NCI-H2029 (cell line): Measurements from ENCODE around the gene GPC6.

Experiments
- DNase-seq: peaks from one replicate; lab custom pipeline; 2025; lab: John Stamatoyannopoulos, UW

GPC6 gene

DNA sequence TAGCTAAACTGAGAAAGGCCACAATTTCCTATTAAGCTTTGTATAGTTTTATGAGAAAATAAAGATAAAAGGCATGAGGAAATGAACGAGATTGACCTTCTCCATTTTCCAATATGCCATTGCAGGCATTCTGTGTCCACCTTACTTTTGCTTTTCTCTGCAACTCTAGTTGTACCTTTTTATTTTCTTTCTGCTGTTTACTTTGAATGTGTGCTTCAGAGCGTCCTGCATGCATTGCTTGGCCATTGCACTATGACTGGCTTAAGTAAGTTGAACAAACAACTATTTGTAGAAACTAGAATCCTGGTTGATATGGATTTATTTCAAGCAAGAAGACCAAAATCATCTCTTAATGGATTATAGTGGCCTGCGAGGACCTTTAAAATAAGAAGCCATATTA is 510.3 kb downstream of the GPC6 start:
- DNase-seq = no peak

DNA sequence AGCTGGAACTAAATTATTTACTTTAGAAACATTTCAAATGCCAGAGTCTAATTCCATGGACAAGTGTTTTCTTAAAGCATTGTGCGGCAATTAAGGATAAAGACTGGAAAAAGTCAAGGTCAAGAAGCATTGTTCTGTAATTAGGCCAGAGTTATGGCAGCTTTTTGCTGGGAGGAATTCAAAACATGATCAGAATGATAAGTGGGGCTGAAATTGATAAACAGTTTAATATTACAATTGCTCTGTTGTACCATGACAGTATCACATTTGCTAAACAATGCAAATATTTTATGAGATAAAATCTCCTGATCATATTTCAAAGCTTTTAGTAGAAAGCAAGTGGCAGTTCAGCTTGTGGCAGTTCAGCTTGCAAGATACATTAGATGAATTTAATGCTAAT is 513.7 kb downstream of the GPC6 start:
- DNase-seq = no peak

DNA sequence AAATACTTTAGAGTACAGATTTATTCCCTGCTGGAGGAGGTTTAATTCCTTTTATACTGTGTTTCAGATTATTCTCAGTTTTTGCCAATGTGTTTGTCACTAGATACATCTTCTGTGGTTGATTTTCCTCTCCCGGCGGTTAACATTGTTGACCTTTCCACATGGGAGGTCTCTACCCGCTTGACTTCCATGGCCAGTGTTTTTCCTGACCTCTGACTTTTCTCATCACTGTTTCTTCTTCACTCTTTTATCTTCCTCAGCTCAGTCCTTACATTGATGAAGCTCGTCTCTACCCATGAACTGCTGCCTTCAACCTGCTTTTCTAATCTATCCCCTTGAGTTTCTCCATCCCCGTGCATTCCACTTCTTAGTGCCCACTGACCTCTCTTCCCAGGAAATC is 517.4 kb downstream of the GPC6 start:
- no peak for DNase-seq

DNA sequence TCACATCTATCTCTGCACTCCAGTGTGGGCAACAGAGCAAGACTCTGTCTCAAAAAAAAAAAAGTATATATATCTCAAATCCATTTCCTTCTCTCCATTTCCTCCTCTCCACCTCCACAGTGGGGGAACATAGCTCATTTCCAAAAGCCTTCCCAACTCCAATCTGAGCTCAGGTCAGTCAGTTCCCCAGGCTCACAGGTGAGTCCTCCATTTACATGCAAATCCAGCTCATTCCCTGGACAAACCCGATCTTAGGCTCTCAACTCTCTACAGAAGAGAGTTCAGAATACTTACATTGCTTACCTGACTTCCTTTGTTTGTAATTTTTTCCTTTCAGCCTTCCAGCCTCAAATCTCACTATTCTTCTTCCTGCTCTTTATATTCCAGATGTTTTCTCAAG is 518.3 kb downstream of the GPC6 start:
- no peak for DNase-seq

DNA sequence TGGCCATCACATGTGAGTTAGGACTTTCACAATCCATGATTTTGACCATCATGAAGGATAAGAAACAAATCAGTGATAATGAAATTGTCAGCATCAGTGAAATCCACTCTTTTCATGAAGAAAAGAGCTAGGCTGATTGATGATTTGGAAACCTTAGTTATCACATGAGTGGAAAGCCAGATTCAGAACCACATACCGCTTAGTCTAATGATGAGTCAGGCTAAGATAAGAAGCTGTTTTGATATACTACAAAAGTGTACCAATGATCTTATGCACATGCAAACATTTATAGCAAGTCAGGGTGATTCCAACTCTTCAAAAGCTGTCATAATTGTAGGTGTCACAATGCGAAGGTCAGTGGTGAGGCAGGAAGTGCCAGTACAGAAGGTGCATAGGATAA is 519.3 kb downstream of the GPC6 start:
- no peak for DNase-seq

DNA sequence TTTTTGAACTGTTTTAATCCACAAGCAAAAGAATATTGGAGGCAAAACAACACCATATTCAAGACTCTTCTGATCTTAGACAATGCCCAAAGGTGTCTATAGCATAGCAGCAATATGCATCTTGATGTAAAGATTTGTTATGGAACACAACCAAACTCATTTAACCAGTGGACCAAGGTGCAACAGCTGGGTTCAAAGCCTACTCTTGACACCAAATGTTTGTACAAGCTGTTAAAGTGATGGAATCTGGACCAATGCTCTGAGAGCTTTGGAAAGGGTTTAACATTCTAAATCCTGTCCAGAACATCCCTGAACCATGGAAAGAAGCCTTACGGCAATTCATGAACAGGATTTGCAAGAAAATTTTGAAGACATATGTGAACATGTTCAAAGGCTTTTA is 520.0 kb downstream of the GPC6 start:
- no peak for DNase-seq

DNA sequence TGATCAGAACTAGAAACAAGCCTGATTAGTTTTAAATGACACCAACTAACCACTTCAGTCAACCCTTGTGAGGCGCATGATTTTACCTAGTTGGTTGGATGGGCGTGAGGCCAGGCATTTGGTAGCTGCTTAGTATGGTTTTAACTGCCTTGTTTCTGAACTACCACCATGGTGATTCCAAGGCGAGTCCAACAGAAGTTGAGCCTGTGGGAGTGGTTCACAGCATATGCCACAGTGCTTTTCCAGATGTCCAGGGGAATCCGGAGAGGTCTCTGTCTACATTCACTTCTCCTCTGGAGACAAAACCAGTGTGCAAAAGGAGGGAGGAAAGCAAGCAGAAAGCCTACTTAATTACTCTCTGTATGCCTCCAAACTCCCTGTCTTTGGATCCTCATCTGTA is 524.1 kb downstream of the GPC6 start:
- no peak for DNase-seq

DNA sequence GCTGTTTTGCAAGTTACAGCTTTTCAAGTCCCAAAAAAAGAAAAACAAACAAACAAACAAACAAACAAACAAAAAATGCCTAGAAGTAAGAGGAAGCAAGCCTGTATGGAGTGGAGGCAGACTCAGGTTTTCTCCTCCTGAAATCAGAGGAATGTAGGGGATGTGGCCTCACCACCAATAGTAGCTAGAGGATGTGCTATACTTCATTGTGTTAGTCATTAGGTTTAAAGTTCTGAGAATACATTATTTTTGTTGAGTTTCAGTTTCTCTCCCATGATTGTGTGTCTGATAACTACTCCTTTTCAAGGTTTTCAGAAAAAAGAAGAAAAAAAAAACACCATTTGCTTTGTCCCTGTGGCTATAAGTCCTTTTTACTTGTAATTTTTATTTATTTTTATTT is 524.5 kb downstream of the GPC6 start:
- DNase-seq = no peak

DNA sequence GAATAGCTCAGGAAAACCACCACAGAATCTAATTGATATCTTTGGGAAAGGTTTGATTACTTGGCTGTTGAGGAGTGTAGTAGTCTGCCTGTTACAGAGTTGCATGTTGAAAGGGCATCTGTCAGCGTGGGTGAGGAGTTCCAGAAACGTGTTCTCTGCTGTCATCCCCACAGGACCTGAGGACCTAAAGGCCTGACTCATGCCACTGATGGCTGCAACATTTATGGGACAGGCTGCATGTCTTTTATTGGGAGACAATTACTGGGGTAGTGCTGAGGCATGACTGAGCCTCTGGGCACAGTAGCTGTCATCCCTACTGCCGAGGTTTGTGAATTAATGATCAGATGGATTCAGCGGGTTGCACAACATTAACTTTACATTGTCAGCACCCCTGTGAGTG is 525.9 kb downstream of the GPC6 start:
- no peak for DNase-seq

DNA sequence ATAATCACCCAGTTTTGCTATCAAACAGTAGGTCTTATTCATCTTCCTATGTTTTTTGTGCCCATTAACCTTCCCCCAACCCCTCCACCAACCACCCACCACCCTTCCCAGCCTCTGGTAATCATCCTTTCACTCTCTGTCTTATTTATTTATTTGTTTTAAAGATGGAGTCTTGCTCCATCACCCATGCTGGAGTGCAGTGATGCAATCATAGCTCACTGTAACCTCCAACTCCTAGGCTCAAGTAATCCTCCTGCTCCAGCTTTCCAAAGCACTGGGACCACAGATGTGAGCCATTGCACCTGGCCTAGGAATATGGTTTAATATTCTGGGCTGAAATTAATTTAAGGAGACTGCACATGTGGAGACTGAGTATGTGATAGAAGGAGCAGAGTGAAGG is 527.0 kb downstream of the GPC6 start:
- DNase-seq = no peak

DNA sequence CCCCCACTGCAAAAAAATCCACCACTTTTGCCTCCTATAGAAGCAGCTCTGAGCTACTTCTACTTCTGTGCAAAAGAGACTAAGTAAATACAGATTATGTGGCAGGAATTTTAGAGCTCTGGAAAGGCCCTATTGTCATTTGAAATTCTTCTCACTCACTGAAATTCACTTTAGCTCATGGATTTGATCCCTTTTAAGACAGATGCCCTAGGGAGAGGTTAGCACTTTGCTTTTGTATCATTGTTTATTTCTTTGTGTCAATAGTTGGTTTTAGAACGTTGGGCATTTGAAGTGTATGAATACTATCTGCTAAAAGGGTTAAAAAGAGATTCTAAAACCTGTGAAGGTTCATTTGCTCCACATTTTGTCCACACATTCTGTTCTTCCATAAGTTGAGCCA is 528.7 kb downstream of the GPC6 start:
- no peak for DNase-seq

DNA sequence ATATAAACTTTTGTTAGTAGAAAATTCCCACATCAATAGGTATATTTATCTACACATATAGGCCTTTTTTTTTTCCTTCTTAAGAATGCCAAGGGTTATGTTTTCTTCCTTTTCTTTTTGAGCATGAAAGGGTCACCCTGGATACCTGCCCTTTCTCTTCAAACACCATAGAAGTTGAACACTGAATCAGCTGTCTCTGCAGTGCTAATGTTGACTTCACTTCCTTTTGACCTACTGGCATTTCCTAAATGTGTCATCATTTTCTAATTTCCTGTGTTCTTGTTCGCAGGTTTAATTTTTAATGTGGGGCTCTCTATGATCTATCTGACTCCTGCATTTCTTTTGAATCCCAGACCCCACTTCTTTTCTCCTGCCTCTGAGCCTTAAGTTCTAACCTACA is 532.0 kb downstream of the GPC6 start:
- DNase-seq = no peak

DNA sequence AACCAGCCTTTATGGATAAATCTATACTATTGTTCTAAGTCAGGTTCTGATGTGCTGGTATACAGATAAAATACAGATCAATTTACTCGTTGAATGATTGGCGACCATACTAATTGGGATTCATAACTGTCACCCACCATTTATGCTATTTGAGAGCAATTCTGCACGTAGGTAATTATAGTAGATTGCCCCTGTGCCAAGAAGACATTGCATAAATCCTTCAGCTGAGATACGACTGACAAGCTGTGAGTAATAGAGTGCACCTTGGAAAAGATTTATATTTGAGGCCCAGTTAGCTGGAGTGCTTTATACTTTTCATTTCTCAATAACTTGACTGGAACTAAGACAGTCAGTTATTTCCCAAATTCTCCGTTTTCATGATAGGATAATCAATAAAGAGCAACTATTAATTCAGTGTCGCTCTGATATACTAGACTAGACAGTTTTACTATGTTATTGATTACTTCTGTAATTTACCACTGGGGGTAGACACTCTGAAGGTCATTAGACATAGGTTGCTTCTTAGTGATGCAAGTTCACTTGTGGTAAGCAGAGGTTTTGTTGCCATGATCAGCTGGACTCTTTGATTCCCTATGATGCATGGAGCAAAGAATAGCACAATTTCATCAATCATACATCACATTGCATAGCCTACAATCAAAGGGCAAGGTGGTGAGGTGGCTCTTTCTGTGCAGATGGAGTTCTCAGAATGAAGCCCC is 536.3 kb downstream of the GPC6 start:
- no peak for DNase-seq

DNA sequence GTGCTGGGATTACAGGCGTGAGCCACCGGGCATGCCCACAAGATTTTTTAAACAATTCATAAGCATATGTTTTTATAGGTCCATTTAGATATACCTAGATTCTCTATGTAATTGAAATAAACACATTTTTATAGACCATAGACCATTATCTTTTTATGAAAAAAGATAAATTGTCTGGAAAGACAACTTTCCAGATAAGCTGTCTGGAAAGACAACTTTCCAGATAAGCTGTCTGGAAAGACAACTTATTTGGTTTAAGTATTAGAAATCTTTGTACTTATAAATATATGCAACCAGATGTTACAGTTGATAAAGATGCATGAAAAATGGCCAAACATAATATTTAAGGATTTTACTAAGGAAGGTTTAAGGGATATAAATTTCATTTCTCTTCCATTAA is 538.5 kb downstream of the GPC6 start:
- DNase-seq = no peak

DNA sequence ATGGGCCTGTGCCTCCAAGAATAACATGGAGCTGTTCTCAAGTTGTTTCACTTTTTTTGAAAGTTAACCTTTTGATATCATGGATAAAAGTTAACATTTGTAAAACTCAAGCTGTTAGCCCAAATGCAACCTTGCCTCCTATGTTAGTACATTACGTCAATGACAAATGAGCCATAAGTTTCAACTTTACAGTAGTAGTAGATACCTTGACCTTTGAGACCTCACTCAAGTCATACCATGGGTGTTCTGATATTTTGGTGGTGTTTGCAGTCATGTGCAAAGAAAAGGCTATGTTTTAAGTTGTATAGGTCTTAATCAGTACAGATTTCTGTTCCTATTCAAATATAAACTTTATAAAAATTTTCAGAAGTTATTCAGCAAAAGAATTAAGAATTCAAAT is 539.2 kb downstream of the GPC6 start:
- no peak for DNase-seq

DNA sequence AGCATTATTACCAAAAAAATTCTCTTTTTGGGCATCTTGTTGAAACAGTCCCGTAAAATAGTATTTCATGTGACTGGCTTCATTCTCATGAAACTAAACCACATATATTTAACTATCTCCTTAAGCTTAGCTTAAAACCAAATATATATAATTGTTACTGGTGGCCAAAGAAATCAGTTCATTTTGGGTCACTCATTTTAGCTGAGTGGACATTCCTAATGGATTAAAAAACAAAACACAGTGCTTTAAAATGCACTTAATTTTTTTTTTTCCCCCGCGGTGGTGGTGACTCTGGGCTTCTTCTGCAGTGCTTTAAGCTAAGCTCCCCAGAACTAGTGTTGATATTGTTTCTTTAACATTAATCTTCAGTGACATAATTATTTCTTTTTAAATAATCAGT is 540.1 kb downstream of the GPC6 start:
- DNase-seq = no peak

DNA sequence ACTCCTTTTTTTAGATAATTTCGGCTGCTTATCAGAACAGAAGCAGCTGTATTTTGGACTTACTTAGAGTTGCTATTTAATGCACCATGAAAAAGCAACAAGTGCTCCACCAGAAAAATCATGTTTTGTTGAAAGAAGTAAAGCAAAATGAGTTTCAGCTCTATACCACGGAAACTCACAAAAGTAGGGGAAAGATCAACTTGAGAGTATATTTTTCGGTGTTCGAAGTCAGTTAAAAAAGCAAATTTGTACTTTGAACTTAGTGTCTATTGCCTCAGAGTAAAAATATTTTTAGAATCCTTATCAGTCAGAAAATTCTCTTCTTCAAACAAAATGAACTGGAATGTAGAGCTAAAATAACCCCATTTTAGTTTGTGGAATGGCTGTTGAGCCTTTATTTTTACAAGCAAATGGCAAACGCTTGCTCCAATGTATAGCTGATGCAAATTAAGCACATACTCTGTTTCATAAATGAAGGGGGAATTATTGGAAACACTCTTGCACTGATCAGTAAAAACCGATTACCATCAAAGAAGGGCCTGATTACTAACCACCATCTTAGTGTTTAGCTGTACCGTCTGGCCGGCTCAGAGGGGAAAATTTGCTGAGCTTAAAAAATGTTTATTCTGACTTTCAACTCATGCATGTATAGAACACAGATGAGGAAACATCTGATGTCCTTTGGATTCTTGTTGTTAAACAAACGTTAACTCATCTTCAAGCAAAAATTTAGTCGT is 540.7 kb downstream of the GPC6 start:
- no peak for DNase-seq

DNA sequence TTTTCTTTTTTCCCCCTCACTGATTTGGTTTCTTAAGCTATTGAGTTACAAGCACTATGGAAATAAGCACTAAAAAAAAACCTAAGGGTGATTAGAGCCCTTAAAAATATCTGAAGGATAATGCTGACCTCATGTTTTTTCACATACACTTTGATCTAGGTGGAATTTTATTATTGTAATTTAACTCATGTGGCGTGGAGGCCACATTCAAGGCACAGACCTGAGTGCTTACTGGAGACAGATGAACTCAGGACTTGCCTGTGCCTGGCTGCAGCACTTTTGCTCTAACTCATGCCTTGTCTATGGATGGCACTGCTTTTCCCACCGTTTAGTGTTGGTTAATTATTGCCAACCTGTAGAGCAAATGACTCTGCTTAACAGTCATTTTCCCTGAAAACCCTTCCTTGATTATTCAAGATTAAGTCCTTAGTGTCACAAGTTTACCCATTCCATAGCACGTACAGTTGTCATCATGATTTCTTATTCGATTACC is 541.4 kb downstream of the GPC6 start:
- DNase-seq = no peak

DNA sequence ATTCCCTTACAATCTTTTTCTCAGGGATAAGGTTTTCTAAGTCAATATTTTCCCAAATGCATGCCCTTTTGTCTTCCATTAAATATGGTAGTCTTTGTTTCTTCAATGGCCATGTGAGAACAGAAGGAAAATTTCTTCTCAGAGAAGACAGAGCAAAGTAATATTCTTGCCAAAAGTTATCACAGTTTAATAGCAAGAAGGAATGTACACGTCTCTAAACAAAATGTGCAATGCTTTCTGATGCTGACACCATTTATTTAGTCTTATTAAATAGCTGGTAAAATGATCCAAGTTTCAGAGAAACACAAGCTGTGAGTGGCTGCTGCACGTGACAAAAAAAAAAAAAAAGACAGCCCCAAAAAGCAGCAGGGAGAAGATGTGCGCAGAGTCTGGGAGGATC is 542.5 kb downstream of the GPC6 start:
- DNase-seq = no peak

DNA sequence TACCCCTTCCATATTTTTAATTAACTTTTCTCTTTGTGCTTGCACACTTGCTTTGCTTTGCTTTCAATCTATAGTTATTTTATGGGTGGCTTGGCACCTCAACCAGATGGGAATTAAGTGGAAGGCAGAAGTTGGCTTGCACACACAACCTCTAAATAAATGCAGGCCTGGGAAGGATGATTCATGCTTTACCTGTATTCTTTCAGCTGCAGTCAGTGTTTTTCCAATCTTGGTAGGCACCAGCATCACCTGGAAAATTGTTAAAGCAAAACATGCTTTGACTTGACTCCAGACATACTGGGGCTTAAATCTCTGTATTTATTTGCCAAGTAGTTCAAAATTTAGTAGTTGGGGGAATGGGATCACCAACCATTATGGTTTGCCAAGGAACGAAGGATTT is 543.0 kb downstream of the GPC6 start:
- no peak for DNase-seq

DNA sequence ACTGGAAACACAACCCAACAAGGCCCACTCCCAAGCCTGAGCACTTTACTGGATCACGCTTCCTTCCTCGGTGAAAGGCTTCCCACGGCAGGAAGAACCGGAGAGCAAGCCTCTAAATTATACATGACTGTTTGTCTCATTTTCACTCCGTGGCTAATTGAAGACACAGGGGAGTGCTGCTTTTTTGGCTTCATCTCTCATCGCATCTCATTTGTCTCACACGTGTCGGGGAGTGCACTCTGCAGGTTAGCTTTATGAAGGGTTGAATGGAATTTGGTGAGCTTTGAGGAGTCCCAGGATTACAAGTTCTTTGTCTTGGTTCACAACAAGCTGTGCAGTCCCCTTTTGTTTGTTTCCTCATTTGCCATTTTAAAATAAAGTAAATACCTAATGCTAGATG is 544.6 kb downstream of the GPC6 start:
- DNase-seq = no peak

DNA sequence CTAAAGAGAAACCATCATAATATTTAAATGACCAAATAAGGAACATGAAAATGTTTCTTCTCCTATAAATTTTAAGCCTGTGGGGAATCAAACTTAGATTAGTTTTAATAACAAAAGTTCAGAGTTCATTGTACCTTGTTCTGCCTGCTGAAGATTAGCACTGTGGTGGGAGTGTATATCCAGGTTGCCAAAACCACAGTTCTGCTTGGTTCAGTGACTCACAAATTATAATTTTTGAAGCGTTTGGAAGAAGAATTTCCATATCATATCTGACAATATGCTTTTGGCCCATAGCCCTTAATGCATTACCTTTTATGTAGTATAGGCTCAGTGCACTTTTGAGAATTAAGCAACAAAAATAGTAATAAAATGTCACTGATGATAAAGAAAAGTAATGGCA is 545.2 kb downstream of the GPC6 start:
- DNase-seq = no peak

DNA sequence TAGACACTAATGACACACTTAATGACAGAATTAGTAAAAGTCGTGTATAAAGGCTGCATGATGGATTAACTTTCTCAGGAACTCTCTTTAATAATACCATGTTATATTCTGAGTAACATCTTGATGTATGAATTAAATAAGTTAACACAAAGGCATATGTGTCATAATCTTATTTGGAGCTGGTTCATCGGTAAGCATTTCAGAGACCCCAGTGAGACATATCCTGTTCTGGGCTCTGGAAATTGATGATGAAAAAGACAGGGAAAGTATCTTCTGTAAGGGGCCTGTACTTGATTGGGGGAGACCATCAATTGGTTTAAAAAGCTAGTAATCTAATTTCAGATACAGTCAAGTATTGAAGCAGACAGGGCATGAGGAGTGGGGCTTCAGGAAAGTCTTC is 547.9 kb downstream of the GPC6 start:
- no peak for DNase-seq

DNA sequence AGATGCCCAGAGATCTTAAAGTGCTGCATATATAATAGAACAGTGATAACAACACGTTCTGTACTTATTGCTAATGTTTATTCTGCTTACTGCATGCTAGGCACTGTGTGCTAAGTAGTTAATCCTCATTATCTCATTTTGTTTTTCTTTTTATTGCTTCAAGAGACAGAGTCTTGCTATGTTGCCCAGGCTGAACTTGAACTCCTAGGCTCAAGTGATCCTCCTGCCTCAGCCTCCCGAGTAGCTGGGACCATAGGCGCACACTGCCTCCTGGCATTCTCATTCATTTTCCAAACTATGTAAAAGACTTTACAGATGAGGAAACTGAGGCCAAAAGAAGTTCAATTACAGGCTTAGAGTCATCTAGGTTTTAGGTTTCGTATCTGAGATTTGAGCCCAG is 548.4 kb downstream of the GPC6 start:
- DNase-seq = no peak
